B cell (primary cell): ENCODE measurements around the gene TRPC6.

Source experiments
- CTCF ChIP-seq: fragments of 200-600 bp; IDR thresholded peaks from one replicate; pipeline ENCODE4 v1.8.0; 2022; ENCODE audit warnings: antibody characterized with exemption, mild to moderate bottlenecking
- EZH2 ChIP-seq: IDR thresholded peaks from 2 replicates; pipeline ENCODE4 v1.6.1; 2012; ENCODE audit warnings: borderline replicate concordance, low read depth, mild to moderate bottlenecking, moderate library complexity, low read length; ENCODE audit not compliant: insufficient read depth, poor library complexity, severe bottlenecking

- TF ChIP-seq CTCF (no peak), EZH2 (no peak)
Observed at GRCh38 chr11:101574886-101575285, 8.9 kb downstream of the TRPC6 start.
